UCSD-AML1 (cell line): ENCODE results near the gene GALNT7.
A peak's percentile ranks its signal among the peaks of the same experiment; 100 is the strongest.

Experiments used
- DNase-seq: peaks from one replicate; lab custom pipeline; 2025; ENCODE audit not compliant: unreplicated experiment; lab: John Stamatoyannopoulos, UW

GALNT7 gene

DNA sequence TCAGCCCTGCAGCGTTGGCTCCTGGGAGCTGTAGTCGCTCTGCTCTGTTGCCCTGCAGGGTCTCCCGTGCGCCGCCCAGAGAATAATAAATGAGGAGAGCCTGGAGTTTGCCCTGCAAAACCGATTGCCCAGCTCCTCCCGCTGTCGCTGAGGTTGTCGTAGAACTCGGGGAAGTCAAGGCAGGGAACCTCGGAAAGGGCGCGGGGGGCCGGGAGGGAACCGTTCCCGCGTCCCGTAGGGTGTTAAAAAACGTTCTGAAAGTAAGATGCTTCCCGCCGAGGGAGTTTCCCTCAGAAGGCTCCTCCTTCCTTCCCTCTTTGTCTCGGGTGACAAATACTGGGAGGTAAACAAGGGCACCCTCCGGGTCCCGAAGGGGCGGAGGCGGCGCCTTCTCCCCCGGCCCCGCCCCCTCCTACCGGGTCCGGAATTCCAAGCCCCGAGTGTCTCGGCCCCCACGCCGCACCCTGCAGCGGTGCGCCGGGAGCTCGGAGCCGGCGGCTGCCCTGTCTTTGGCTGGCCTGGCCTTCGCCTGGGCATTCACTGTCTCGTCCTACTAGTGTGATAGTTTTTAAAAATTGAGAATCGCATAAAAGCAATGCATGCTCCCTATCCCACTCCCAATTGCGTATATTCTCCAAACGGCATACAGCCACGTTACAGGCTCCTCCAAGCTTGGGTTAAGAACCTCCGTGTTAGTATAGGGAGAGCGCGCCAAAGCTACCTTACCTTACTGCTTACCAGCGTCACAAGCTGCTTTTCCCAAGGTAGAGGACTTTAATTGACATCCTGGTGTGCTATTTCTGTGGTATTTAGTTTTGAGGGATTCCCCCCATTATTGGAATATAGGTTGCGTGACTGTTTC is 166.5 kb downstream of the GALNT7 start:
- peak; percentile 85 for DNase-seq

DNA sequence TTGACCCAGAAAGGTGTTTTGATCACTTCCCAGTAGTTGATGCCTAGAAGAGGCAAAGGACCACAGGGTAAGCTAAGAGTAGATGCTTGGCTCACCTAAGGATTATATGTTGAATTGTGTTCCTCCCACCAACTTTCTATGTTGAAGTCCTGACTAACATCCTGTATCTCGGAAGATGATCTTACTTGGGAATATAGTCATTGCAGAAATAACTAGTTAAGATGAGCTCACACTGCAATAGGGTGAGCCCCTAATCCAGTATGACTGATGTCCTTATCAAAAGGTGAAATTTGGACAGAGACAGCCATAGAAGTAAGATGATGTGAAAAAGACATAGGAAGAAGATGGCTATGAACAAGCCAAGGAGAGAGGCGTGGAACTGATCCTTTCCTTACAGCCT is 168.9 kb downstream of the GALNT7 start:
- DNase-seq: no peak

DNA sequence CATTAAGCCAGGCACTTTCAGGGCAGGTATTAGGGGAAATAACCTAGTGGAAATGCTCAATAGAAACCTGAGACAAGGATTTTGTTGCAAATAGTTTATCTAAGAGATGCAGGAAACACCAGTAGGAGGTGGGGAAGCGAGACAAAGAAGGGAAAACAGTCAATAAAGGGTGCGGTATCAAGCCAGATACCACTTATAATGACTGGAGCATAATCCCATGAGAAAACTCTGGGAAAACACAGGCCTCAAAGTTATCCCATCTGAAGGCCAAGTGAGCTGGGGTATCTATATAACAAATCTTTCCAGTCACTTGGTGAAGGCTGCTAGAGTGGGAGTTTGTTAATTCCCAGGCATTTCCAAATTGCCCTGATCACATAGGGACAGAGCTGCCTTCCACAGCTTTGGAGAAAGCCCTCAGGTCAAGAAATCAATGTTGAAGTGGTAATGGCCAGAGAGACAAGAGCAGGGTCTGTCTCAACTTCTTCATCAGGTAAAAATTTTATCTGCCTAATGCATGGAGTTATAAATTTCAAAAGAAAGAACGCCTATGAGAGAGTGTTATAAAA is 175.3 kb downstream of the GALNT7 start:
- DNase-seq: no peak

DNA sequence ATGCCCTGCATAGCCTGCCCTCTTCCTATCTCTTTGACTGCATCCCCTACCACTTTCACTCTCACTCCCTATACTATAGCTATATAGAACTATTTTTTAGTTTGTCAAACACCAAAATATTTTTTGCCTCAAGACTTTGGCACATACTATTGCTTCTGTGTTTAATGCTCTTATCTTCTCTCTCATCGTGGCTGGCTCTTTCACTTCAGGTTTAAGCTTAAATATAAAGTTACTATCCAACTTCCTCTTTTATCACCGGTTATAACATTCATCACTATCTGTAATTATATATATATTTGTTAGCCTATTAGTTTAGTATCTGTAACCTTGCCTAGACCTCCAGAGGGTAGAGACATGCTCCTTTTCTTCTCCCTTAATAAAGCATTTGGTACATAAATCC is 177.0 kb downstream of the GALNT7 start:
- DNase-seq: no peak

DNA sequence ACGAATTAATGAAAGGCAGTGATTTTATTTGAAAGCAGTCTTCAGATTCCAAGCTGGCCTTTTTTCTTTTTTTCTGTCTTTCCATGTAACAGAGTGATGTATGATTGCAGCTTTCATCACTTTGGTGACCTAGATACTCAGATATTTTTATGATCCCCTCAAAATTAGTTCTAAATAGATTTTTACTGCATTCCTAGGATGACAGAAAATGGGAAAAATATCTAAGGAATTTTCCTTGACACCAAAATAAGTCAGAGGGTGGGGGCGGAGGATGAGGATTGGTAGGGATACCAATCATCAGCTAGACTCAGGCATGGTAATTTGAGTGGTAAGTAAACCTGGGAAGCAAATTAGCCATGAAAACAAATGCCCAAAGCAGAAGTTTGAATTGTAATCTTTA is 177.5 kb downstream of the GALNT7 start:
- no peak for DNase-seq

DNA sequence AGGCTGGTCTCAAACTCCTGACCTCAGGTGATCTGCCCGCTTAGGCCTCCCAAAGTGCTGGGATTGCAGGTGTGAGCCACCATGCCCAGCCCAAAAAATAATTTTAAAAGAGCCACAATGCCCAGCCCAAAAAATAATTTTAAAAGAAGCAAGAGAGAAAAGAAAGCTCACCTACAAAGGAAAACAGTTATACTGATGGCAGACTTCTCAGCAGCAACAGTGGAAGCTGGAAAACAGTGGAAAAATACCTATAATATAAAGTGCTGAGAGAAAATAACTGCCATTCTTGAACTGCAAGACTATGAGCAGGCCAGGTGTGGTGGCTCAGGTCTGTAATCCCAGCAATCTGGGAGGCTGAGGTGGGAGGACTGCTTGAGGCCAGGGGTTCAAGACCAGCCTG is 178.9 kb downstream of the GALNT7 start:
- DNase-seq: no peak

DNA sequence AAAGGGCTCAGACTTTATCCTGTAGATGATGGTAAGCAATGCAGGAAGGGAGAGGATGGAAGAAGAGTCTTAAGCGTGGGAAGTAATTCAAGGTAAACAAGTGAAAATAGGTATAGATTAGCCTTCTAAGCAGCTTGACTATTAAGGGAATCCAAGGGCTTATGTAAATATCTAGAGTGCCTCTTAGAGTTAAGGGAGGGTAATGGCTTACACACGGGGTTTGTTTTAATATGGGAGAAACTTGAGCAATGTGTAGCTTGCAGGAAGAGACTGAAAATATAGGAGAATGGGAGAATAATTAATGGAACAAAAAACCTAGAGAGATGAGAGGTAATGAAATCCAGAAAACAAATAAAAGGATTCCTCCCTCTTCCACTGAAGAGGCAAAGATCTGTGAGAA is 189.3 kb downstream of the GALNT7 start:
- no peak for DNase-seq

DNA sequence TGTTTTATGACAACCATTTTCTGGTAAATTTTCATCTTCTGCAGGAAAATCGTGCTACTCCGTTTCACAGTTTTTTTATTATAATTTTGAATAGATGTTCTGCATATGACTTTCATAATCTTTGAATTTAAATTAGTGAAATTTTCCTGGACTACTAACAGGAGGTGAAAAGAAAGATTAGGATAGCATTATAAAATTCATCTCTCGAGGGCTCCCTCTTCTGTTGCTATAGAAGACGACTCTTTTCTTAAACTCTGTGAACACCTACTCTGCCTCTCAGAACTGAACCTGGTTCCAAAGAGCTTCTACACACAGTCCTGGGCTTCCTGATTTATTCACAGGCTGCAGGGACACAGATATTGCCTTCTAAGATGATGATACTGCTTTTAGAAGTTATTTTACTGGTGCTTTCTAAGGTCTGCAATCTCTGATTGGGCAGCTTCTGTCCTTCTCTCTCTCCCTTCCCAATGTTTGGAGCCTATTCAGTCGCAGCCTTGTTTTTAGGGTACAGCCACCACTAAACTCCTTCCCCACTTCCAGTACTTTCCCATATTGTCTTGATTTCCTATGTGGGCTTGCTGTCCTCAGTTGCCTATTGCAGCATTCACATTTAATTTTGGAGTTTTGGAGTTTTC is 192.1 kb downstream of the GALNT7 start:
- no peak for DNase-seq

DNA sequence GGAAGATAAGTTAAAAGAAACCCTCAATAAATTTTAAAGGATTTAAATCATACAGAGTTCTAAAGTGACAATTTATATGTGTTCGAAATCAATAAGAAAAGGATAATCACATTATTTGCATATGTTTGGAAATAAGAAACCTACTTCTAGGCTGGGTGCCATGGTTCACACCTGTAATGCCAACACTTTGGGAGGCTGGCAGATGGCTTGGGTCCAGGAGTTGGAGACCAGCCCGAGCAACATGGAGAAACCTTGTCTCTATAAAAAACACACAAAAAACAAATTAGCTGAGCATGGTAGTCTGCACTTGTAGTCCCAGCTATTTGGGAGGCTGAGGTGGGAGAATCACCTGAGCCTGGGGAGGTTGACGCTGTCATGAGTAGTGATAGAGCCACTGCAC is 194.1 kb downstream of the GALNT7 start:
- no peak for DNase-seq

DNA sequence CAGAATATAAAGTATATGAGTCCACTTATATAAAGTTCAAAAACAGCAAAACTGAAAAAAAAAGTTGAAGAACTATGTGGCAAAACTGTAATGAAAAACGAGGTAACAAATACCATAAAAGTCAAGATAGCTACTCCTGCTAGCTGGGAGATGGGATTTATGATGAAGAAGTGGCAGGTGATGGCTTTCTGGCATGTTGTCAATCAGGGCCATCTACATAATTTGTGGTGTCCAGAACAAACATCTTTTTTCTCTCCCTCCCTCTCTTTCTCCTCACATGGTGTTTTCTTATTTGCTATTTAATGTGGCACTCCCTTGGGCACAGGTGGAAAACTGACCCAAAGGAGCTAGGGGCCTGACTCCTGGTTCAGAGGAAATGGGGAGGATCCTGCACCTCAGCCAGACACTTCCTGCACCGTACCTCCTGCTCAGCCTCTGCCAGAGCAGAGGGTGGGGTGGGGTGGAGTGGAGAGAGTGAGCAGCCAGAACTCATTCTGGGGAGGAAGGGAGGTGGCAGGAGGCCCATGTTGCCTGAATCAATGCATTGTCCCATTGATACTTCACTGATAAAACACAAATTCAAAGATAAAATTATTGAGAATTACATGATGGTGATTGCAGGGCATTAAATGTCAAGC is 196.9 kb downstream of the GALNT7 start:
- DNase-seq: peak; percentile 44

DNA sequence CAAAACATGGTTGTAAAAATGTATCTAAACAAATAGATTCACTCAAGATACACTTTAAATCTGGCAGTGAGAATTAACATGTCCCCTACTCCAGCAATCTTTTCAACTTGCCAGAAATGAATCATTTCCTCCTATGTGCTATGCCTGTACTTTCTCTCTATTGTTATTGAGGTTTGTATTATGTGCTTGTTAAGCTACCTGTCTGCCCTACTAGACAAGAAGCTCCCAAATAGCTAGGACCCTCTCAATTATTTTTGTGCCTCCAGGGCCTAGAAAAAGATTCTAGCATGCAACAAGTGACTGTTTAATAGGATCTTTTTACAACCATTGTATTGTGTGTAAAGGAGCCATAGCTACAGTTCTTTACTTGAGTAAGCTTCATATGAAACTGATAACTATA is 198.7 kb downstream of the GALNT7 start:
- DNase-seq: no peak

DNA sequence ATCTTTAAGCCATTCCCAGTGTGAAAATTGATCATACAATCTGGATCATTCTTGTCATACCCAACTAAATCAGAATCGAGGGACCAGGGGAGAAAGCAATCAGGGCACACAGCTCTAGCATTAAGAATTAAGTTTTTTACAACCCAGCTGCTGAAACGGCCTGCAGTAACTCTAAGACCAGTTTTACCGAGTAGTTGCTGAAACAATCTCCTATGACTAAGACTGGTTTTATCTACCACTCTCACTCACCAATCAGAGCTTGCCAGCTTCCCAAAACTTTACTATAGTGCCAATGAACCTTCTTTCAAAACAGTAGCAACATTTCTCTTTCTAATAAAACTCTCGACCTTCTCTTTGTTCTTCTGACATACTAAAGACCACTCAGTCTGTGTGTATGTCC is 199.3 kb downstream of the GALNT7 start:
- no peak for DNase-seq

DNA sequence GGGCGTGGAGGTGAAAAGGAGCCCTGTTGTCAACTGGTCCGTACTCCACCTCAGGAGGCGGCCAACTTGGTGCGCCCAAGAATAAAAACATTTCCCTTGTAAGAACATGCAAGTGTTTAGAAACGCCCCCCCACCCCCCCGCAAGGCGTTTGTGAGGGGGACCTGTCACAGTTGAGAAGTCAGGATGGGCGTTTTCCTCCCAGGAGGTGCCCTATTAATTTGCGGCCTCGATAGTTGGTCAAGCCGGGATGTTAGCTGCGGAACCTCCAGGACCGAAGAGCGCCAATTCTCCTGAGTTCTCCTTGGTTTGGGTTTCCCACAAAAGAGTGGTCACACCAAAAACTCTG is 201.5 kb downstream of the GALNT7 start:
- peak; percentile 67 for DNase-seq

DNA sequence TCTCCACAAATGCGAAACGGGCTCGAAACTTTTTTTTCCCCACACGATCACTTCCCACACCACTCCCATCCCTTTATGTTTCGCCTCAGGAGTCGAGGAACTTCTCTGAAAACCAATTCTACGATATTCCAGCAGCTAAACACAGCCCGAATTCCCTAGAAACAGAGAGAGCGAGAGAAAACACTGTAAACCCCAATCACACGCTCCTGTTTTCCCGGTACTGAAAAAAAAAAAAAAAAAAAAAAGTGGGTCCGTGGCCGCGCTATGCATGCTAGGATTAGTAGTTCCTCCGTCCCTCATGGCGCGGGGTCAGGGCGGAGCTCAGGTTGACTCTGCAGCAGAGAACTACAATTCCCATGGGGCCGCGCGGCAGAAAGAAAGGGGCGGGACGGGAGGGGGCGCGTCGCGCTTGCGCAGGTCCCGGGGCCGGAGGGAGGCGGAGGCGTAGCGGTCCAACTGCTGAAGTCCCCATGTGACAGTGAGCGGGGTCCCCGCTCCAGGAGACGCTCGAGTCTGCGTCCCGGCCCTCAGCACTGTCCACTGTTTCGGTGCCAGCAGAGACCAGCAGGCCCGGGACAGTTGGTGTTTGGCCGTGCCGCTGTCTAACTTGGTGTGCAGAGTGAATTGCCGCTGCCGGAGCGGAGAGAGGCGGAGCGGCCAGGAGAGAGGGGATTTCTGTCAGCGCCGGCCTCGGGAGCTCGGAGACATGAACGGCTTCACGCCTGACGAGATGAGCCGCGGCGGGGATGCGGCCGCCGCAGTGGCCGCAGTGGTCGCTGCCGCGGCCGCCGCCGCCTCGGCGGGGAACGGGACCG is 202.1 kb downstream of the GALNT7 start, which contains the start of gene SAP30:
TSS of gene SAP30 (plus strand) at position 478 of the 815 bp plus-strand sequence. CDS start at position 707, 229 bp downstream.
- DNase-seq: peak; percentile 98

DNA sequence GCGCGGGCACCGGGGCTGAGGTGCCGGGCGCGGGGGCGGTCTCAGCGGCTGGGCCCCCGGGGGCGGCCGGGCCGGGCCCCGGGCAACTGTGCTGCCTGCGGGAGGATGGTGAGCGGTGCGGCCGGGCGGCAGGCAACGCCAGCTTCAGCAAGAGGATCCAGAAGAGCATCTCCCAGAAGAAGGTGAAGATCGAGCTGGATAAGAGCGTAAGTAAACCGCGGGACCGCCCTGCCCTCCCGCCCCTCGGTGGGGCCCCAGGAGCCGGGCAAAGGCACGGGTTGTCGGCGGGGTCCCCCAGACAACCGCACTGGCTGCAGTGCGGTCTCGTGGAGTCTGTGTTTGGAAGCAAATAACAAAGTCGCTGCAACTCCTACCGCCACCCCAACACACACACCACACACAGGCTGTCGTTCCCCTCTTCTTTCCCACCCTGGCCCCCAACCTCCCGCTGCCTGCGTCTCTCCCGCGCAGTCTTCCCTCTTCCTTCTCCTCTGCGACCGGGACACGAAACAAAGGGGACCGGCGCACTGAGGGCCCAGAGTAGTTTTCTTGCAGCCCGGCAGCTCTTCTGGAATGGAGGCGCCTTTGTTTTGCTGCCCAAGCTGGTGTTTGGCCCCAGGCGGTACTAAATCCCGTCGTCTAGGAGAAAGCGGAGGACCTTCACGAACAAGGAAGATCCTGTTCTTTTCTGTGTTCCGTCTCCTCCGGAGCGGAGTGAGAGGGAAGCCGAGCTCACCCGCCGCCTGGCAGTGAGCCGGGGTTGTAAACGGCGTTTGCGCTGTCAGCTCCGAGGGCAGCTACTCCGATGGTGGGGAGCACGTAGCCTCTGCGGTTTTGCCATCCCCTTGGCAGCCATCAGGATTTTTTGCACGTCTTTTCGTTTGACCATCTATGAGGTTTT is 202.9 kb downstream of the GALNT7 start:
- peak; percentile 67 for DNase-seq
